Mesenchymal stem cell (in vitro differentiated cells and primary cell): ENCODE measurements around the gene CDH23.
A peak's percentile ranks its signal among the peaks of the same experiment; 100 is the strongest.
"Not testable (repeated sequence)": the region's sequence is repeated elsewhere in the genome, so short reads cannot be mapped to it uniquely, and the experiment has no call there.

ENCODE experiments used
- DNase-seq: peaks from one replicate; pipeline ENCODE4 v3.0.0-alpha.2; 2013
- H2AFZ ChIP-seq: one replicate; pipeline ENCODE4 v1.6.1; 2013; ENCODE audit warnings: low read depth, mild to moderate bottlenecking, control low read depth, inconsistent platforms, low read length, moderate library complexity
- H2AK5ac ChIP-seq: 2 replicates; pipeline ENCODE4 v1.6.1; 2013; ENCODE audit warnings: low read length, moderate library complexity, mild to moderate bottlenecking, inconsistent platforms; ENCODE audit not compliant: severe bottlenecking
- H2BK120ac ChIP-seq: one replicate; pipeline ENCODE4 v1.6.1; 2013; ENCODE audit warnings: low read depth, mild to moderate bottlenecking, inconsistent platforms, low read length, moderate library complexity
- H2BK12ac ChIP-seq, 2 experiments: one replicate each; pipeline ENCODE4 v1.6.1; 2013; ENCODE audit warnings: inconsistent platforms in 2 of 2, low read length in 2 of 2, mild to moderate bottlenecking in 2 of 2, moderate library complexity in 2 of 2, control low read depth in 1 of 2
- H2BK15ac ChIP-seq: one replicate; pipeline ENCODE4 v1.6.1; 2013; ENCODE audit warnings: mild to moderate bottlenecking, low read depth, inconsistent platforms; ENCODE audit not compliant: poor library complexity, severe bottlenecking
- H2BK5ac ChIP-seq: 2 replicates; pipeline ENCODE4 v1.6.1; 2013; ENCODE audit warnings: low read depth, mild to moderate bottlenecking, low read length, control low read depth, inconsistent platforms; ENCODE audit not compliant: poor library complexity, severe bottlenecking
- H3K14ac ChIP-seq, 2 experiments: one replicate each; pipeline ENCODE4 v1.6.1; 2013; ENCODE audit warnings: inconsistent platforms in 2 of 2, low read length in 2 of 2, control low read depth in 1 of 2, mild to moderate bottlenecking in 1 of 2, moderate library complexity in 1 of 2
- H3K18ac ChIP-seq, 2 experiments: one replicate each; pipeline ENCODE4 v1.6.1; 2013; ENCODE audit warnings: inconsistent platforms in 2 of 2, low read length in 2 of 2, control low read depth in 1 of 2, low read depth in 1 of 2, mild to moderate bottlenecking in 1 of 2
- H3K23ac ChIP-seq, 2 experiments: one replicate each; pipeline ENCODE4 v1.6.1; 2013; ENCODE audit warnings: inconsistent platforms in 2 of 2, low read length in 2 of 2, mild to moderate bottlenecking in 2 of 2, moderate library complexity in 2 of 2, control low read depth in 1 of 2
- H3K27ac ChIP-seq: 2 replicates; pipeline ENCODE4 v1.5.1; 2013; ENCODE audit warnings: mild to moderate bottlenecking, moderate library complexity, low read length, control low read depth, inconsistent platforms; ENCODE audit not compliant: poor library complexity, severe bottlenecking
- H3K27me3 ChIP-seq, 2 experiments: 2 replicates each; pipeline versions ENCODE4 v1.6.1 to v1.7.0; 2013; ENCODE audit warnings: low read length in 2 of 2, mild to moderate bottlenecking in 2 of 2, moderate library complexity in 2 of 2, control low read depth in 1 of 2, inconsistent platforms in 1 of 2; ENCODE audit not compliant: control insufficient read depth in 1 of 2, insufficient read depth in 1 of 2
- H3K36me3 ChIP-seq, 2 experiments: 2 replicates each; pipeline versions ENCODE4 v1.6.1 to v1.7.0; 2013; ENCODE audit warnings: low read length in 2 of 2, control low read depth in 1 of 2, inconsistent platforms in 1 of 2, low read depth in 1 of 2, mild to moderate bottlenecking in 1 of 2; ENCODE audit not compliant: insufficient read depth in 2 of 2, control insufficient read depth in 1 of 2
- H3K4ac ChIP-seq, 2 experiments: one replicate each; pipeline ENCODE4 v1.6.1; 2013; ENCODE audit warnings: inconsistent platforms in 2 of 2, low read length in 2 of 2, mild to moderate bottlenecking in 2 of 2, moderate library complexity in 2 of 2, control low read depth in 1 of 2, low read depth in 1 of 2
- H3K4me1 ChIP-seq: 2 replicates; pipeline ENCODE4 v1.6.1; 2013; ENCODE audit warnings: low read depth, low read length, control low read depth; ENCODE audit not compliant: control insufficient read depth, insufficient read depth
- H3K4me2 ChIP-seq: 2 replicates; pipeline ENCODE4 v1.6.1; 2013; ENCODE audit warnings: low read length, mild to moderate bottlenecking, inconsistent platforms; ENCODE audit not compliant: poor library complexity, severe bottlenecking
- H3K4me3 ChIP-seq, 2 experiments: 2 replicates each; pipeline versions ENCODE4 v1.5.1 to v1.7.0; 2013; ENCODE audit warnings: low read length in 2 of 2, mild to moderate bottlenecking in 2 of 2, control low read depth in 1 of 2, low read depth in 1 of 2; ENCODE audit not compliant: insufficient read depth in 1 of 2
- H3K79me1 ChIP-seq: replicated peaks from 2 replicates; pipeline ENCODE4 v1.6.1; 2013; ENCODE audit warnings: mild to moderate bottlenecking, control low read depth, low read length, inconsistent platforms; ENCODE audit not compliant: poor library complexity, severe bottlenecking
- H3K9ac ChIP-seq: 2 replicates; pipeline ENCODE4 v1.7.0; 2013; ENCODE audit warnings: mild to moderate bottlenecking, low read length, moderate library complexity
- H3K9me3 ChIP-seq: 2 replicates; pipeline ENCODE4 v1.7.0; 2013; ENCODE audit warnings: mild to moderate bottlenecking, low read length; ENCODE audit not compliant: control insufficient read depth
- H4K8ac ChIP-seq: one replicate; pipeline ENCODE4 v1.6.1; 2013; ENCODE audit warnings: inconsistent platforms, mild to moderate bottlenecking, low read length, moderate library complexity
- H4K91ac ChIP-seq: one replicate; pipeline ENCODE4 v1.6.1; 2013; ENCODE audit warnings: mild to moderate bottlenecking, low read length, inconsistent platforms
- WGBS: methylation state at CpG from one replicate; pipeline ENCODE4 v1.1.7; 2013; ENCODE audit warnings: mixed read lengths; 5-methylcytosine and 5-hydroxymethylcytosine counted together

Gene CDH23

DNA sequence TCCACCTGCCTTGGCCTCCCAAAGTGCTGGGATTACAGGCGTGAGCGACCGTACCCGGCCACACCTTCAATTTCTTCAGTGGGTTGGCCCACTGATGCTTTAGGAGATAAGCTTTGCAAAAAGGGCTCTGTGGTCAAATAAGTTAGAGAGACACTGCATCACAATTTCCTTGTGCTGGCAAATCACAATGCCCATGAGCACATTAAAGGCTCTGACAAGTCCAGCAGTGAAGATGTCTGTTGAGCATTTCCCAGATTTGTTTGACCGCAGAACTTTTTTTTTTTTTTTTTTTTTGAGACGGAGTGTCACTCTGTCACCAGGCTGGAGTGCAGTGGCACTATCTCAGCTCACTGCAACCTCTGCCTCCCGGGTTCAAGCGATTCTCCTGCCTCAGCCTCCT is 203.5 kb downstream of the CDH23 start:
- H3K9me3 ChIP-seq = not testable (repeated sequence)
- WGBS = 86% methylated on average over 8 of the region's 8 CpGs

DNA sequence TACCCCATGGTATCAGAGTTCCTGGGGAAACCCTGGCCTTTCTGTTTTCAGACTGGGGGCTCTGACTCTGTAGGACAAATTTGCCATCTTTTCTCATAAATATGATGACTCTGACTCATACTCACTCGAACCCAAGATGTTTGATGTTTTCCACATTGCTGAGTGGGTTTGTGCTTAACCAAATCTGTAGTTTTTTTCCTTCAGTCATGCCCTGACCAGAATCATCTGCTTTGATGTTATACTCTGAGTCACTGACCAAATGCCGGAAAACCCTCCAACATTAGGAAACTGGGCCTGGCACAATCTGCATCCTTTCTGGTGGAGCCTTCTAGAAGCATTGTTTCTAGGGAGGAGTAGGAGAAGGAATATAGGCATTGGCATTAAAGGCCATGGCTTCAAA is 204.1 kb downstream of the CDH23 start:
- no peak overlapping the region for H3K4ac ChIP-seq
- no peak overlapping the region for H4K8ac ChIP-seq
- H3K9me3 ChIP-seq = no peaks in the 10 kb centered on the region
- no peak overlapping the region for H3K27ac ChIP-seq
- H3K36me3 ChIP-seq = no peaks in the 10 kb centered on the region
- peaks cover 8% of the 10 kb centered on the region for H3K4me1 ChIP-seq
- H2BK12ac ChIP-seq = no peak overlapping the region
- no peak overlapping the region for H2BK120ac ChIP-seq
- peak; percentile 41 for DNase-seq
- no peaks in the 10 kb centered on the region for H3K27me3 ChIP-seq
- H2AK5ac ChIP-seq = no peak overlapping the region
- H3K79me1 ChIP-seq = no peaks in the 10 kb centered on the region
- peak overlapping the region; percentile 76 for H3K9ac ChIP-seq
- WGBS = 56% methylated on average over 2 of the region's 2 CpGs
- no peak overlapping the region for H4K91ac ChIP-seq
- H3K4me2 ChIP-seq = no peak overlapping the region
- H2BK15ac ChIP-seq = no peak overlapping the region
- H3K14ac ChIP-seq = no peak overlapping the region
- no peak overlapping the region for H2BK5ac ChIP-seq
- H2AFZ ChIP-seq = no peak overlapping the region
- H3K23ac ChIP-seq = no peak overlapping the region
- H3K4me3 ChIP-seq = no peak overlapping the region
- H3K18ac ChIP-seq = no peak overlapping the region

More for the DNA sequence above, 203.5 kb downstream of the CDH23 start:
- not testable (repeated sequence) for DNase-seq, H2BK5ac ChIP-seq, H3K4me1 ChIP-seq, H4K91ac ChIP-seq, H3K4me2 ChIP-seq, H3K79me1 ChIP-seq, H3K14ac ChIP-seq, H2BK15ac ChIP-seq, H3K4ac ChIP-seq, H2AFZ ChIP-seq, H3K27me3 ChIP-seq, H4K8ac ChIP-seq, H3K36me3 ChIP-seq, H2BK12ac ChIP-seq, H3K27ac ChIP-seq, H3K18ac ChIP-seq, H3K23ac ChIP-seq, H2BK120ac ChIP-seq, H2AK5ac ChIP-seq, H3K4me3 ChIP-seq
- peak overlapping the region; percentile 76 for H3K9ac ChIP-seq

DNA sequence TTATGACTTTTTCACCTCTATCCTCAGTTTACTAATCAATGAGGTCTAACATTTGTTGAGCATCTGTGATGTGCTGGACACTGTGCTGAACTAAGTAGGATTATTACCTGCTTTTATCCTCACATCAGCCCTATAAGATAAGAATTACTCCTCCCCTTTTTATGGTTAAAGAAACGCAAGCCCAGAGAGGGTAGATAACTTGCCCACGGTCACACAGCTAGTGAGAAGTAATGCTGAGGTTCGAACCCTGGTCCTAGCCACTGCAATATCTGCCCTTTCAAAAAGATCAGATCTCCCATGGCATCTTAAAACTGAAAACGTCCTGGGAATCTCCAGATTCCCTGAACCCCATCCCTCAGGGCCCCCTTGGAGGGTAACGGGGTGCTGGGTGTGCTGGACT is 204.6 kb downstream of the CDH23 start:
- H4K8ac ChIP-seq = no peak overlapping the region
- no peak overlapping the region for H4K91ac ChIP-seq
- WGBS = 80% methylated on average over 5 of the region's 5 CpGs
- H3K4me2 ChIP-seq = no peak overlapping the region
- peaks cover 10% of the 10 kb centered on the region for H3K4me1 ChIP-seq
- H3K4ac ChIP-seq = no peak overlapping the region
- H3K14ac ChIP-seq = no peak overlapping the region
- H2BK5ac ChIP-seq = no peak overlapping the region
- no peak overlapping the region for H3K23ac ChIP-seq
- H3K79me1 ChIP-seq = no peaks in the 10 kb centered on the region
- no peaks in the 10 kb centered on the region for H3K27me3 ChIP-seq
- H3K18ac ChIP-seq = no peak overlapping the region
- no peak overlapping the region for H3K27ac ChIP-seq
- no peak overlapping the region for H2AK5ac ChIP-seq
- no peak overlapping the region for H2BK15ac ChIP-seq
- DNase-seq = no peak
- H2BK12ac ChIP-seq = no peak overlapping the region
- no peak overlapping the region for H2AFZ ChIP-seq
- no peak overlapping the region for H3K4me3 ChIP-seq
- peak overlapping the region; percentile 74 for H3K9ac ChIP-seq
- no peaks in the 10 kb centered on the region for H3K9me3 ChIP-seq
- no peaks in the 10 kb centered on the region for H3K36me3 ChIP-seq
- no peak overlapping the region for H2BK120ac ChIP-seq

DNA sequence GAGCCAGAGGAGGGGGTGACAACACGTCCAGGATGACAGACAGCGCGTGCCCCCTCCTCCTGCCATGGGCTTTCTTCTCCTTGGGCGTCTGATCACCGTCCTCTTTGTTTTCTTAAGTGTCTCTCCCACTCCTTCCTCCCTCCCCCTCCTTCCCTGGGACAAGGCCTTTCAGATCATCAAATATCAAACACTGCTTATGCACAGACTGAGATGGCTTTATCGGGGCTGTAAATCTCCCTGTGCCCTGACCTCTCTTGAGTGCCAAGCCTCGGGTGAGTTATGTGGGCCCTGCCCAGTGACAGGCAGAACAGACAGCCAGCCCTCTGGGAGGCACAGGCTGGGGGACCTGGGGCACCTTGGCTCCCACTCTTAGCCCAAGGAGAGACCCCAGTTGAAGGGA is 206.4 kb downstream of the CDH23 start:
- peaks cover 8% of the 10 kb centered on the region for H3K4me1 ChIP-seq
- no peak overlapping the region for H3K4ac ChIP-seq
- H3K27ac ChIP-seq = no peak overlapping the region
- H3K36me3 ChIP-seq = no peaks in the 10 kb centered on the region
- no peak overlapping the region for H2AK5ac ChIP-seq
- H3K4me2 ChIP-seq = no peak overlapping the region
- no peaks in the 10 kb centered on the region for H3K9me3 ChIP-seq
- H3K4me3 ChIP-seq = no peak overlapping the region
- H2BK120ac ChIP-seq = no peak overlapping the region
- no peak overlapping the region for H2BK12ac ChIP-seq
- H3K23ac ChIP-seq = no peak overlapping the region
- no peak overlapping the region for H4K8ac ChIP-seq
- no peaks in the 10 kb centered on the region for H3K79me1 ChIP-seq
- H3K27me3 ChIP-seq = no peaks in the 10 kb centered on the region
- H3K9ac ChIP-seq = peak overlapping the region; percentile 47
- no peak for DNase-seq
- no peak overlapping the region for H2AFZ ChIP-seq
- H3K18ac ChIP-seq = no peak overlapping the region
- H4K91ac ChIP-seq = no peak overlapping the region
- H2BK15ac ChIP-seq = no peak overlapping the region
- 64% methylated on average over 7 of the region's 7 CpGs for WGBS
- H3K14ac ChIP-seq = no peak overlapping the region
- no peak overlapping the region for H2BK5ac ChIP-seq
